Measurements from ENCODE around the gene C20orf202. TPM values are rescaled to one million over a fixed set of nuclear protein-coding genes. Genes with fewer than 3 reads are reported as not detected.

Gene C20orf202
- total RNA-seq, 1 donor from 2014 or later: 0.92 TPM

DNA sequence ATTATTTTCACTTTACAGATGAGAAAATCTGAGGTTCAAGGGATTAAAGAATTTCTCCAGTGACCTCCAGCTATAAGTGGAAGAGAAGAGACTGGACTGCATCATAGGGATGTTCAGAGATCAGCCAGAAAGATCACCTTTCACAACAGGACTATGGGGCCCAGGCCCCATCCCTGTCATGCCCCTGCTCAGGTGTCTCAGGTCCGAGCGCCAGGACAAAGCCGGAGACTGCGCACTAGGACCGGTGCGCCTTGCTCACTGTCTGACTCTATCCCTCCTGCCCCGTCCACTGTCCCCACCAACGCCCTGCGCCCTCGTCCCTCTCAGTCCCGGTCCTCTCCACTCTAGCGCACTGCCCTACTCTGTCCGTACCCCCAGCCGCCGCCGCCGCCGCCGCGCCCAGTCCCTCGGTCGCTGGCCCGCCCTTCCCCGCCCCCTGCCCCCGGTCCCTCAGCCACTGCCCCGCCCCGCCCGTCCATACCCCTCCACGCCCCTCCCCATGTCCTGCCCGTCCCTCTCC, 22.1 kb downstream of the C20orf202 start:
- no peak for DNase-seq (ENCODE audit: low spot score)
- Mint-ChIP-seq H3K27ac (ENCODE audit: unreplicated experiment) (peak overlapping the region; percentile 48), H3K4me3 (ENCODE audit: unreplicated experiment) (peak overlapping the region; percentile 86), H3K4me1 (ENCODE audit: unreplicated experiment) (peaks cover 5% of the 10 kb centered on the region), H3K27me3 (ENCODE audit: unreplicated experiment) (peaks cover 5% of the 10 kb centered on the region), H3K36me3 (ENCODE audit: low read depth, unreplicated experiment) (no peaks in the 10 kb centered on the region), H3K9me3 (ENCODE audit: unreplicated experiment) (no peaks in the 10 kb centered on the region)
- TF ChIP-seq, protein P1, sequence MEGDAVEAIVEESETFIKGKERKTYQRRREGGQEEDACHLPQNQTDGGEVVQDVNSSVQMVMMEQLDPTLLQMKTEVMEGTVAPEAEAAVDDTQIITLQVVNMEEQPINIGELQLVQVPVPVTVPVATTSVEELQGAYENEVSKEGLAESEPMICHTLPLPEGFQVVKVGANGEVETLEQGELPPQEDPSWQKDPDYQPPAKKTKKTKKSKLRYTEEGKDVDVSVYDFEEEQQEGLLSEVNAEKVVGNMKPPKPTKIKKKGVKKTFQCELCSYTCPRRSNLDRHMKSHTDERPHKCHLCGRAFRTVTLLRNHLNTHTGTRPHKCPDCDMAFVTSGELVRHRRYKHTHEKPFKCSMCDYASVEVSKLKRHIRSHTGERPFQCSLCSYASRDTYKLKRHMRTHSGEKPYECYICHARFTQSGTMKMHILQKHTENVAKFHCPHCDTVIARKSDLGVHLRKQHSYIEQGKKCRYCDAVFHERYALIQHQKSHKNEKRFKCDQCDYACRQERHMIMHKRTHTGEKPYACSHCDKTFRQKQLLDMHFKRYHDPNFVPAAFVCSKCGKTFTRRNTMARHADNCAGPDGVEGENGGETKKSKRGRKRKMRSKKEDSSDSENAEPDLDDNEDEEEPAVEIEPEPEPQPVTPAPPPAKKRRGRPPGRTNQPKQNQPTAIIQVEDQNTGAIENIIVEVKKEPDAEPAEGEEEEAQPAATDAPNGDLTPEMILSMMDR (IDR thresholded peaks at IDR 0.05; ENCODE audit: unreplicated experiment): no peak

DNA sequence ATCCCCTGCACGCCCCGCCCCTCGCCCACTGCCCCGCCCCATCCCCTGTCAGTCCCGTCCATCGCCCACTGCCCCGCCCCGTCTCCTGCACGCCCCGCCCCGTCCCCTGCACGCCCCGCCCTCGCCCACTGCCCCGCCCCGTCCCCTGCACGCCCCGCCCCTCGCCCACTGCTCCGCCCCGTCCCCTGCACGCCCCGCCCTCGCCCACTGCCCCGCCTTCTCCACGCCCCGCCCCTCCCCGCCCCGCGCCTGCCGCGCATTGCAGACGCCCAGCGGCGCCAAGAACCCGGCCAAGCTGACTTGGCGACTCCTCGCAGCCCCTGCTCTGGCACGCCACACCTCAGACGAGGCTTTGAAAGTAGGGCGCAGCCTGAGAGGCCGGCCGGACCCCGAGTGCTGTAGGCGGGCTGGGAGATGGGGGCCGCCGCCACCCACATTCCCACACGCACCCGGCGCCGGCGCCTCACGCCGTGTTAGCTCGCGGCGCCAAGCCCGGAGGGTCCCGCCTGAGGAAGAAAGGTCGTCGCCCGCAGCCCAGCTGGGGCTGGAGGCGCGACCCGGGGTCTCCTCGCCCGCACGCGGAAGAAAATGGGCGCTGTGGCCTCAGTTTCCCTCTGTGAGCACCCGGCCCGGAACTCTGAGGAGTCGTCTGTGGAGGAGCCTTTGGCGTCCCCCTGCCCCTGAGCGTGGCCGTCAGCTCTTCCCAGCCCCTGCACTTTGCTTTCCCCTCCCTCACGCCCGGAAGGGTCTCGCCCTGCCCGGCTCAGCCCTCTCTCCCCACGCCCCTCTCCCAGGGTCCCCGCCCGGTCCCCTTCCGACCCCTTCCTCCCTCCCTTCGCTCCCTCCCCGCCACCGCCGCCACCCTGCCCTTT, 22.8 kb downstream of the C20orf202 start, which contains the start of gene RAD21L1:
Gene RAD21L1, plus strand, starts transcription at position 262 of the 872 bp plus-strand sequence. CDS start 2,410 bp downstream, outside the sequence.
- Mint-ChIP-seq H3K9me3 (ENCODE audit: unreplicated experiment) (no peaks in the 10 kb centered on the region), H3K4me1 (ENCODE audit: unreplicated experiment) (peaks cover 5% of the 10 kb centered on the region), H3K4me3 (ENCODE audit: unreplicated experiment) (peak within 1 kb of the TSS; percentile 90), H3K27me3 (ENCODE audit: unreplicated experiment) (peaks cover 7% of the 10 kb centered on the region), H3K27ac (ENCODE audit: unreplicated experiment) (peak within 1 kb of the TSS; percentile 48), H3K36me3 (ENCODE audit: low read depth, unreplicated experiment) (no peaks in the 10 kb centered on the region)
- TF ChIP-seq, protein P1 (IDR thresholded peaks at IDR 0.05; ENCODE audit: unreplicated experiment): no peak
- peak; percentile 93 for DNase-seq (ENCODE audit: low spot score)

DNA sequence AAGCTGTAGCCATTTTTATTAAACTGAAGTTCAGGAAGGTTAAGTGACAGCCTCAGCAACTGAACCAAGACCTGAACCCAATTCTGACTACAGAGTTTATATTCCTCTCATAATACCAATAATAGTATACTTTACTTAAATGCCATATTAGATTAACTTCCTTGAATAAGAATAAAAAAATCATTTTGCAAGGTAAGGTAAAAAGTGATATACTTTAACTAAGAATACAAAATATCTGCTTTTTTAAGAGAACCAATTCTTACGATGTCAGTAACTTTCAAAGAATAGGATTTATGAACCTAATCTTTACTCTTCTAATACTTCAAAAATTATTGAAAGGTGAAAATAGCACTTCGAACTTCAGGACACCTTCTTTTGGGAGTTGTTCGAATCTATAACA, 26.3 kb downstream of the C20orf202 start:
- TF ChIP-seq, protein P1 (IDR thresholded peaks at IDR 0.05; ENCODE audit: unreplicated experiment): no peak
- Mint-ChIP-seq H3K27ac (ENCODE audit: unreplicated experiment) (no peak overlapping the region), H3K4me3 (ENCODE audit: unreplicated experiment) (no peak overlapping the region), H3K4me1 (ENCODE audit: unreplicated experiment) (peaks cover 5% of the 10 kb centered on the region), H3K27me3 (ENCODE audit: unreplicated experiment) (peaks cover 4% of the 10 kb centered on the region), H3K9me3 (ENCODE audit: unreplicated experiment) (no peaks in the 10 kb centered on the region), H3K36me3 (ENCODE audit: low read depth, unreplicated experiment) (no peaks in the 10 kb centered on the region)
- DNase-seq (ENCODE audit: low spot score): no peak

DNA sequence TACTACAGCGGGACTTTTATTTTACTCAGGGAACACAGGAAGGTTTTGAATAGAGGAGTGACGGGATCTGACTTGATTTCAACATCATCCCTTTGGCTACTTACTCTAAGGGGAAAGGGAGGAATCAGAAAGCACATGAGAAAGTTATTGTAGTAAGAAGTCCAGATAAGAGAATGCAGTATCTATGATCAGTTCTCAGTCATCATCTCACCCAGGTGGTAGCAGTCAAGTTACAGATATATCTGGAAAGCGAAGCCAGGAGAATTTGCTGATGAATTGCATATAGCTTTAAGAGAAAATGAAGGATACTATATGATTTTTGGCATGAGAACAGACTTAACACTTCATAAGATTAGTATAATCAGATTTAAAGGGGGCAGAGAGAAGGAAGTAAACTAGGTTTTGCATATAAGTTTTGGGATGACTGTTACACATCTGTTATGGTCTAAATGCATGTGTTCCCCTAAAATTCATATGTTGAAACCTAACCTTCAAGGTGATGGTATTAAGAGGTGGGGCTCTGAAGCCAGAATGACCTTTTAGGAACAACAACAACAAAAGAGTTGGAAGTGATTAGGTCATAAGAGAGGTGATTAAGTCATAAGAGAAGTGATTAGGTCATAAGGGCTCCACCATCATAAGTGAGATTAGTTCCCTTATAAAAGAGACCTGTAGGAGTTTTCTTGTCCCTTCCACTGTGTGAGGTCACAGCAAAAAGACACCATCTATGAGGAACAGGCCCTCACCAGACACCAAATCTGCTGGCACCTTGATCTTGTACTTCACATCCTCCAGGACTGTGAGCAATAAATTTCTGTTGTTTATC, 29.2 kb downstream of the C20orf202 start:
- no peaks in the 10 kb centered on the region for H3K9me3 Mint-ChIP-seq (ENCODE audit: unreplicated experiment)
- H3K4me1 Mint-ChIP-seq (ENCODE audit: unreplicated experiment): peaks cover 5% of the 10 kb centered on the region

More for the DNA sequence above, 29.2 kb downstream of the C20orf202 start:
- H3K36me3 Mint-ChIP-seq (ENCODE audit: low read depth, unreplicated experiment): no peaks in the 10 kb centered on the region
- no peak for DNase-seq (ENCODE audit: low spot score)
- TF ChIP-seq, protein P1 (IDR thresholded peaks at IDR 0.05; ENCODE audit: unreplicated experiment): no peak
- peaks cover 2% of the 10 kb centered on the region for H3K27me3 Mint-ChIP-seq (ENCODE audit: unreplicated experiment)
- H3K4me3 Mint-ChIP-seq (ENCODE audit: unreplicated experiment): no peak overlapping the region
- no peak overlapping the region for H3K27ac Mint-ChIP-seq (ENCODE audit: unreplicated experiment)

All from endothelial cell (in vitro differentiated cells).